Esophagus squamous epithelium (tissue), 5 donors: Measurements from ENCODE around the gene DOK5. TPM values are rescaled to one million over a fixed set of nuclear protein-coding genes. Genes with fewer than 3 reads are reported as not detected.

Experiments
- DNase-seq: peaks from one replicate; lab custom pipeline; 2025; lab: John Stamatoyannopoulos, UW
- H3K27ac ChIP-seq, 4 donors: fragments of 200-600 bp; sonication (generic); one replicate each; pipeline ENCODE4 v1.5.1; 2016 to 2019; ENCODE audit warnings: mild to moderate bottlenecking in 1 of 4
- H3K27me3 ChIP-seq, 4 donors: fragments of 200-600 bp; sonication (generic); 1 replicate in 3 of 4; 2 replicates in 1 of 4; pipeline versions ENCODE4 v1.5.1 to v1.6.0; 2017 to 2021; ENCODE audit warnings: antibody characterized with exemption in 1 of 4
- H3K36me3 ChIP-seq, 3 donors: fragments of 200-600 bp; sonication (generic); one replicate each; pipeline ENCODE4 v1.5.1; 2016 to 2019
- H3K4me1 ChIP-seq, 3 donors: fragments of 200-600 bp; sonication (generic); one replicate each; pipeline ENCODE4 v1.5.1; 2017 to 2019
- H3K4me3 ChIP-seq, 4 donors: fragments of 200-600 bp; sonication (generic); 1 replicate in 3 of 4; 2 replicates in 1 of 4; pipeline ENCODE4 v1.5.1; 2016 to 2019; ENCODE audit warnings: mild to moderate bottlenecking in 2 of 4, moderate library complexity in 1 of 4
- H3K9me3 ChIP-seq, 3 donors: fragments of 200-600 bp; sonication (generic); one replicate each; pipeline ENCODE4 v1.5.1; 2016 to 2019
- CTCF ChIP-seq, 6 experiments: fragments of 450-650 bp in 4 of 6; fragments of 200-600 bp in 2 of 6; sonication (generic) in 2 of 6; IDR thresholded peaks; one replicate each; pipeline ENCODE4 v1.5.1; 2016 to 2019; ENCODE audit warnings: antibody characterized with exemption in 6 of 6, mild to moderate bottlenecking in 4 of 6, moderate library complexity in 4 of 6
- POLR2A ChIP-seq, 4 donors: fragments of 450-650 bp; IDR thresholded peaks; one replicate each; pipeline ENCODE4 v1.6.1; 2017; ENCODE audit warnings: antibody characterized with exemption in 4 of 4, mild to moderate bottlenecking in 4 of 4, moderate library complexity in 3 of 4
- WGBS, 2 donors: methylation state at CpG; one replicate each; pipeline ENCODE4 v1.1.5; 2018; 5-methylcytosine and 5-hydroxymethylcytosine counted together
- intact Hi-C: fragments of 100-400 bp; cut with DNase I; formaldehyde crosslinking; loops from one replicate; pipeline ENCODE4 v1.15.0; 2022
- total RNA-seq, 4 donors: library from RNA; depleted of rRNA; stranded (reverse); fragments of >200 nt; gene quantifications; one replicate each; pipeline ENCODE4 v1.1.0, GENCODE V29; 2016
- donor health status: DM: yes; HTN: yes; CAD: no.

Gene DOK5
- total RNA-seq, 4 donors from 2014 or later, result 0.38 to 1.3 TPM; not detected in 2

GRCh38 chr20:54625497-54625896, 150.1 kb downstream of the DOK5 start:
- no peak for TF ChIP-seq CTCF (IDR thresholded peaks at IDR 0.05)
- no peak for TF ChIP-seq POLR2A (IDR thresholded peaks at IDR 0.05)
- Histone ChIP-seq H3K4me1 (no peaks in the 10 kb centered on the region), H3K36me3 (no peaks in the 10 kb centered on the region), H3K27me3 (no peaks in the 10 kb centered on the region), H3K9me3 (no peaks in the 10 kb centered on the region), H3K4me3 (no peak overlapping the region), H3K27ac (no peak overlapping the region)
- intact Hi-C loops, result no loop called here
- DNase-seq, result no peak
- WGBS, 2 donors, result 71 to 86% methylated on average over 1 of the region's 1 CpG

GRCh38 chr20:54626126-54626525, 150.7 kb downstream of the DOK5 start:
- no peak for DNase-seq
- no peaks in the 10 kb centered on the region for H3K36me3 ChIP-seq
- intact Hi-C loops, result no loop called here
- TF ChIP-seq CTCF (IDR thresholded peaks at IDR 0.05) (no peak), POLR2A (IDR thresholded peaks at IDR 0.05) (no peak)
- H3K27me3 ChIP-seq, result no peaks in the 10 kb centered on the region
- 85 to 93% methylated on average over 5 of the region's 5 CpGs for WGBS, 2 donors
- H3K4me1 ChIP-seq, result no peaks in the 10 kb centered on the region
- no peaks in the 10 kb centered on the region for H3K9me3 ChIP-seq
- H3K4me3 ChIP-seq, result no peak overlapping the region
- H3K27ac ChIP-seq, result no peak overlapping the region

GRCh38 chr20:54629632-54630031, 154.2 kb downstream of the DOK5 start:
- no peaks in the 10 kb centered on the region for H3K27me3 ChIP-seq
- DNase-seq, result no peak
- 77 to 80% methylated on average over 4 of the region's 4 CpGs for WGBS, 2 donors
- H3K9me3 ChIP-seq, result no peaks in the 10 kb centered on the region
- no peak overlapping the region for H3K27ac ChIP-seq
- intact Hi-C loops, result no loop called here
- TF ChIP-seq POLR2A (IDR thresholded peaks at IDR 0.05) (no peak), CTCF (IDR thresholded peaks at IDR 0.05) (no peak)
- no peaks in the 10 kb centered on the region for H3K4me1 ChIP-seq
- H3K4me3 ChIP-seq, result no peak overlapping the region
- H3K36me3 ChIP-seq, result no peaks in the 10 kb centered on the region

- TF ChIP-seq CTCF (IDR thresholded peaks at IDR 0.05), result no peak
- no peak for TF ChIP-seq POLR2A (IDR thresholded peaks at IDR 0.05)
- Histone ChIP-seq H3K36me3 (no peaks in the 10 kb centered on the region), H3K4me1 (no peaks in the 10 kb centered on the region), H3K27me3 (no peaks in the 10 kb centered on the region), H3K9me3 (no peaks in the 10 kb centered on the region), H3K27ac (no peak overlapping the region), H3K4me3 (no peak overlapping the region)
- intact Hi-C loops, result no loop called here
- WGBS, 2 donors, result 72 to 81% methylated on average over 4 of the region's 4 CpGs
- no peak for DNase-seq
Measured at GRCh38 chr20:54630582-54630981, 155.2 kb downstream of the DOK5 start.

- H3K9me3 ChIP-seq, result no peaks in the 10 kb centered on the region
- H3K27me3 ChIP-seq, result no peaks in the 10 kb centered on the region
- WGBS, 2 donors, result 90 to 93% methylated on average over 3 of the region's 3 CpGs
- no peak for DNase-seq
- no peak overlapping the region for H3K4me3 ChIP-seq
- no peaks in the 10 kb centered on the region for H3K4me1 ChIP-seq
- no peak overlapping the region for H3K27ac ChIP-seq
- TF ChIP-seq POLR2A (IDR thresholded peaks at IDR 0.05), result no peak
- TF ChIP-seq CTCF (IDR thresholded peaks at IDR 0.05), result no peak
- intact Hi-C loops, result no loop called here
- no peaks in the 10 kb centered on the region for H3K36me3 ChIP-seq
Measured at GRCh38 chr20:54631059-54631458, 155.7 kb downstream of the DOK5 start.
